ENCODE data around the gene ATF7.

- TF ChIP-seq, protein P1, sequence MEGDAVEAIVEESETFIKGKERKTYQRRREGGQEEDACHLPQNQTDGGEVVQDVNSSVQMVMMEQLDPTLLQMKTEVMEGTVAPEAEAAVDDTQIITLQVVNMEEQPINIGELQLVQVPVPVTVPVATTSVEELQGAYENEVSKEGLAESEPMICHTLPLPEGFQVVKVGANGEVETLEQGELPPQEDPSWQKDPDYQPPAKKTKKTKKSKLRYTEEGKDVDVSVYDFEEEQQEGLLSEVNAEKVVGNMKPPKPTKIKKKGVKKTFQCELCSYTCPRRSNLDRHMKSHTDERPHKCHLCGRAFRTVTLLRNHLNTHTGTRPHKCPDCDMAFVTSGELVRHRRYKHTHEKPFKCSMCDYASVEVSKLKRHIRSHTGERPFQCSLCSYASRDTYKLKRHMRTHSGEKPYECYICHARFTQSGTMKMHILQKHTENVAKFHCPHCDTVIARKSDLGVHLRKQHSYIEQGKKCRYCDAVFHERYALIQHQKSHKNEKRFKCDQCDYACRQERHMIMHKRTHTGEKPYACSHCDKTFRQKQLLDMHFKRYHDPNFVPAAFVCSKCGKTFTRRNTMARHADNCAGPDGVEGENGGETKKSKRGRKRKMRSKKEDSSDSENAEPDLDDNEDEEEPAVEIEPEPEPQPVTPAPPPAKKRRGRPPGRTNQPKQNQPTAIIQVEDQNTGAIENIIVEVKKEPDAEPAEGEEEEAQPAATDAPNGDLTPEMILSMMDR (IDR thresholded peaks at IDR 0.05), result no peak
- TF ChIP-seq POLR2AphosphoS5 (IDR thresholded peaks at IDR 0.05) (no peak), POLR2A (IDR thresholded peaks at IDR 0.05) (no peak)
Measured at GRCh38 chr12:53536962-53537361, 89.2 kb downstream of the ATF7 start.
